ENCODE measurements around the gene PACRG.

DNA sequence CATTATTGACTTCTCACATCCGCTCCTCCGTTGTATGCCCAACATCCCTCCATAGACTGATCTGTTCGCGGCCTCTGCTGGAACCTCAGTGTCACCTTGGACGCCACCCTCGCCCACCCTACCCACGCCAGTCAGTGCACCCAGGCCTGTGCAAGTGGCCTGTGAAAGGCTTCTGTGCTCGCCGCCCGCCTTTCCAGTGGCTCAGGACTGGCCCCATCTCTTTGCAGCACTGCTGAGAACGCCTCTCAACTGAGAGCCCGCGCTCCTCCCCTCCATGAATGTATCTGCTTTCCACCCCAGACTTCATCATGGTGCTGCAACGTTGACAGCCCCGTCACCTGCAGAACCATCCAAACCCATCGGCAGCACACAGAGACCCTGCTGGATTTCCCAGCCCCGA lies 459.4 kb downstream of the PACRG start:
- TF ChIP-seq, protein P1, sequence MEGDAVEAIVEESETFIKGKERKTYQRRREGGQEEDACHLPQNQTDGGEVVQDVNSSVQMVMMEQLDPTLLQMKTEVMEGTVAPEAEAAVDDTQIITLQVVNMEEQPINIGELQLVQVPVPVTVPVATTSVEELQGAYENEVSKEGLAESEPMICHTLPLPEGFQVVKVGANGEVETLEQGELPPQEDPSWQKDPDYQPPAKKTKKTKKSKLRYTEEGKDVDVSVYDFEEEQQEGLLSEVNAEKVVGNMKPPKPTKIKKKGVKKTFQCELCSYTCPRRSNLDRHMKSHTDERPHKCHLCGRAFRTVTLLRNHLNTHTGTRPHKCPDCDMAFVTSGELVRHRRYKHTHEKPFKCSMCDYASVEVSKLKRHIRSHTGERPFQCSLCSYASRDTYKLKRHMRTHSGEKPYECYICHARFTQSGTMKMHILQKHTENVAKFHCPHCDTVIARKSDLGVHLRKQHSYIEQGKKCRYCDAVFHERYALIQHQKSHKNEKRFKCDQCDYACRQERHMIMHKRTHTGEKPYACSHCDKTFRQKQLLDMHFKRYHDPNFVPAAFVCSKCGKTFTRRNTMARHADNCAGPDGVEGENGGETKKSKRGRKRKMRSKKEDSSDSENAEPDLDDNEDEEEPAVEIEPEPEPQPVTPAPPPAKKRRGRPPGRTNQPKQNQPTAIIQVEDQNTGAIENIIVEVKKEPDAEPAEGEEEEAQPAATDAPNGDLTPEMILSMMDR (IDR thresholded peaks at IDR 0.05; ENCODE audit: extremely low read depth in 1 of 2, insufficient read depth in 1 of 2, low read depth in 1 of 2, low read length in 2 of 2) = no peak
- no peak for TF ChIP-seq FOS (IDR thresholded peaks at IDR 0.05; ENCODE audit: borderline replicate concordance, insufficient read depth, low read length)
- TF ChIP-seq POLR2AphosphoS5 (IDR thresholded peaks at IDR 0.05; ENCODE audit: insufficient read depth, low read depth, low read length) = no peak
- no peak for TF ChIP-seq POLR2A (IDR thresholded peaks at IDR 0.05; ENCODE audit: low read depth, low read length)
- TF ChIP-seq EZH2 (IDR thresholded peaks at IDR 0.05; ENCODE audit: borderline replicate concordance, low read depth, low read length, severe bottlenecking) = no peak
- TF ChIP-seq JUN (IDR thresholded peaks at IDR 0.05; ENCODE audit: borderline replicate concordance, insufficient read depth, insufficient read length, low read depth) = no peak
- TF ChIP-seq, protein P2, sequence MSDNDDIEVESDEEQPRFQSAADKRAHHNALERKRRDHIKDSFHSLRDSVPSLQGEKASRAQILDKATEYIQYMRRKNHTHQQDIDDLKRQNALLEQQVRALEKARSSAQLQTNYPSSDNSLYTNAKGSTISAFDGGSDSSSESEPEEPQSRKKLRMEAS (IDR thresholded peaks at IDR 0.05; ENCODE audit: insufficient read depth, insufficient read length) = no peak
- no peak for TF ChIP-seq GATA2 (IDR thresholded peaks at IDR 0.05; ENCODE audit: insufficient read depth, insufficient read length, low read depth, low read length)
- TF ChIP-seq MYC (IDR thresholded peaks at IDR 0.05; ENCODE audit: low read depth, low read length) = no peak
